Measurements from ENCODE around the gene FOXQ1. TPM values are rescaled to one million over a fixed set of nuclear protein-coding genes. Genes with fewer than 3 reads are reported as not detected.
A peak's percentile ranks its signal among the peaks of the same experiment; 100 is the strongest.

Gene FOXQ1, protein sequence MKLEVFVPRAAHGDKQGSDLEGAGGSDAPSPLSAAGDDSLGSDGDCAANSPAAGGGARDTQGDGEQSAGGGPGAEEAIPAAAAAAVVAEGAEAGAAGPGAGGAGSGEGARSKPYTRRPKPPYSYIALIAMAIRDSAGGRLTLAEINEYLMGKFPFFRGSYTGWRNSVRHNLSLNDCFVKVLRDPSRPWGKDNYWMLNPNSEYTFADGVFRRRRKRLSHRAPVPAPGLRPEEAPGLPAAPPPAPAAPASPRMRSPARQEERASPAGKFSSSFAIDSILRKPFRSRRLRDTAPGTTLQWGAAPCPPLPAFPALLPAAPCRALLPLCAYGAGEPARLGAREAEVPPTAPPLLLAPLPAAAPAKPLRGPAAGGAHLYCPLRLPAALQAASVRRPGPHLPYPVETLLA
- 6.4 TPM for total RNA-seq

DNA sequence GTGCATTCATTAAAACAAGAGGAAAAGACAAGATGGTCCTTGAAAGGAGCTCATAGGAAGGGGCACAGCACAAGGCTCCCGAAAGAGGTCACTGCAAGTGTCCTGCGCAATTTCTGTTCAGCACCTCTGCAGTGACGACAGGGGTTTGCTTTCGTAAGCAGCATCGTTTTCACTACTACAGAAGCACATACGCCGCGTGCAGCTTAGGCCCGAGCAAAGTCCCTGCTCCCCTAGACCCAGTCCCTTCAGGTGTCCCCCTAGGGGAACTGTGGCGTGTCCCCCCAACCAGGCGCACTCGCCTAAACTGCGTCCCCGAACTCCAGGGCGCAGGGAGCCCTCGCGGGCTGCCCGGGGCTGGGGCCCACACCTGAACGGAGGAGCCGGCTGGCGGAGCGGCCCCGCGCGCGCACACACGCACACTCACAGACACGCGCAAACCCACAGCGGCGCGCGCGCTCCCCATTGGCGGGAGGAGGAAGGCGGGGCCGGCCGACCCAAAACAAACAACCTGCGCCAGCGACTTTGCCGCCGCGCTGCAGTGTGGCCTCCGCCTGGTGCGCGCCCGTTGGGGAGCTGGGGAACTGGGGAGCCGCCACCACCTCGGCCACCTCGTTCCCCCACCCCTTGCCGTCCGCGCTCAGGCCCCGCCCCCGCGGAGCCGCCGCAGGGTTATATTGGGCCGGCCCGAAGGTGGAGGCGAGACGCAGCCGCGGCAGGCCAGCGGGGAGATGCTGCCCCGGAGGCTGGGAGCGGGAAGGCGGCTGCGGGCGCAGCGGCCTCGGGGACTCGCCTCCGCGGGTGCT is at the start of gene FOXQ1:
TSS of gene FOXQ1 (plus strand) at position 699 of the 803 bp plus-strand sequence. CDS start 607 bp downstream, outside the sequence.
- H3K36me3 ChIP-seq: no peaks in the 10 kb centered on the region
- no peak for DNase-seq (ENCODE audit: extremely low spot score in 2 of 2)
- peak within 1 kb of the TSS; percentile 40 to 43 for H3K4me3 ChIP-seq
- intact Hi-C loops (cut with DNase I): no loop called here
- peaks cover 40% of the 10 kb centered on the region for H3K4me1 ChIP-seq
- TF ChIP-seq CTCF (IDR thresholded peaks at IDR 0.05) (no peak), POLR2A (IDR thresholded peaks at IDR 0.05) (peak in 1 of 2 donors; percentile 28), POLR2AphosphoS5 (IDR thresholded peaks at IDR 0.05; ENCODE audit: insufficient read depth in 1 of 2, low read depth in 1 of 2) (peak in 1 of 2 donors; percentile 48)
- H3K9me3 ChIP-seq: no peaks in the 10 kb centered on the region
- H3K27me3 ChIP-seq: no peaks in the 10 kb centered on the region
- peak within 1 kb of the TSS; percentile 65 for H3K27ac ChIP-seq

- intact Hi-C loops (cut with DNase I): no loop called here
These were observed 49.2 kb upstream of the FOXQ1 start for GRCh38 chr6:1262704-1263038.

GRCh38 chr6:1263039-1263849 is 48.7 kb upstream of the FOXQ1 start:
- Histone ChIP-seq H3K27ac (no peak overlapping the region), H3K9me3 (no peaks in the 10 kb centered on the region), H3K27me3 (no peaks in the 10 kb centered on the region), H3K36me3 (no peaks in the 10 kb centered on the region), H3K4me1 (no peaks in the 10 kb centered on the region), H3K4me3 (no peak overlapping the region)
- TF ChIP-seq POLR2A (IDR thresholded peaks at IDR 0.05): no peak
- intact Hi-C loops (cut with DNase I): no loop called here
- DNase-seq (ENCODE audit: extremely low spot score in 2 of 2): no peak

More at GRCh38 chr6:1262704-1263038, 49.2 kb upstream of the FOXQ1 start:
- H3K4me1 ChIP-seq: no peaks in the 10 kb centered on the region
- no peak overlapping the region for H3K27ac ChIP-seq
- H3K4me3 ChIP-seq: no peak overlapping the region
- no peaks in the 10 kb centered on the region for H3K36me3 ChIP-seq
- H3K27me3 ChIP-seq: no peaks in the 10 kb centered on the region
- DNase-seq (ENCODE audit: extremely low spot score in 2 of 2): no peak
- no peaks in the 10 kb centered on the region for H3K9me3 ChIP-seq
- TF ChIP-seq CTCF (IDR thresholded peaks at IDR 0.05) (no peak), POLR2A (IDR thresholded peaks at IDR 0.05) (no peak), POLR2AphosphoS5 (IDR thresholded peaks at IDR 0.05; ENCODE audit: insufficient read depth in 1 of 2, low read depth in 1 of 2) (no peak)

GRCh38 chr6:1263850-1264377 is 48.0 kb upstream of the FOXQ1 start:
- no peak overlapping the region for H3K4me3 ChIP-seq
- no peaks in the 10 kb centered on the region for H3K36me3 ChIP-seq
- H3K27ac ChIP-seq: no peak overlapping the region
- no peaks in the 10 kb centered on the region for H3K4me1 ChIP-seq
- no peak for DNase-seq (ENCODE audit: extremely low spot score in 2 of 2)
- H3K27me3 ChIP-seq: no peaks in the 10 kb centered on the region
- TF ChIP-seq POLR2AphosphoS5 (IDR thresholded peaks at IDR 0.05; ENCODE audit: insufficient read depth in 1 of 2, low read depth in 1 of 2): no peak
- no peak for TF ChIP-seq POLR2A (IDR thresholded peaks at IDR 0.05)
- no peak for TF ChIP-seq CTCF (IDR thresholded peaks at IDR 0.05)
- intact Hi-C loops (cut with DNase I): no loop called here
- H3K9me3 ChIP-seq: no peaks in the 10 kb centered on the region
